GM18498 (cell line): ENCODE measurements around the gene TK1.

Experiments
- ATAC-seq: cut with Tn5 transposase; IDR thresholded peaks from one replicate; pipeline ENCODE4 v1.9.1; 2021; ENCODE audit warnings: mild to moderate bottlenecking, moderate library complexity; ENCODE audit not compliant: unreplicated experiment

Gene TK1

DNA sequence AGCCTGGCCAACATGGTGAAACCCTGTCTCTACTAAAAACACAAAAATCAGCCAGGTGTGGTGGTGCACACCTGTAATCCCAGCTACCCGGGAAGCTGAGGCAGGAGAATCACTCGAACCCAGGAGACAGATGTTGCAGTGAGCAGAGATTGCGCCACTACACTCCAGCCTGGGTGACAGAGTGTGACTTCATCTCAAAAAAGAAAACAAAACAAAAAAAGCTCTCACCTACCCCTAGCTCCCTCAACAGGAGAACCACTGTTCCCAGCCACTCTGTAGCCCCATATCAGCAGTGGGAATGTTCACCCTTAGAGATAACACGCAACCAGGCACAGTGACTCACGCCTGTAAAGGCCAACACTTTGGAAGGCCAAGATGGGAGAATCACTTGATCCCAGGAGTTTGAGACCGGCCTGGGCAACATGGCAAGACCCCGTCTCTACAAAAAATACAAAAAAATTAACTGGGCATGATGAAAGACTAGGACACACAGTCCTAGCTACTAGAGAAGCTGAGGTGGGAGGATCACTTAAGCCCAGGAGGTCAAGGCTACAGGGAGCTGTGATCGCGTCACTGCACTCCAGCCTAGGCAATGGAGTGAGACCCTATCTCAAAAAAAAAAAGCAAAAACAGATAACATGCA lies 50.9 kb downstream of the TK1 start:
- ATAC-seq = no peak

DNA sequence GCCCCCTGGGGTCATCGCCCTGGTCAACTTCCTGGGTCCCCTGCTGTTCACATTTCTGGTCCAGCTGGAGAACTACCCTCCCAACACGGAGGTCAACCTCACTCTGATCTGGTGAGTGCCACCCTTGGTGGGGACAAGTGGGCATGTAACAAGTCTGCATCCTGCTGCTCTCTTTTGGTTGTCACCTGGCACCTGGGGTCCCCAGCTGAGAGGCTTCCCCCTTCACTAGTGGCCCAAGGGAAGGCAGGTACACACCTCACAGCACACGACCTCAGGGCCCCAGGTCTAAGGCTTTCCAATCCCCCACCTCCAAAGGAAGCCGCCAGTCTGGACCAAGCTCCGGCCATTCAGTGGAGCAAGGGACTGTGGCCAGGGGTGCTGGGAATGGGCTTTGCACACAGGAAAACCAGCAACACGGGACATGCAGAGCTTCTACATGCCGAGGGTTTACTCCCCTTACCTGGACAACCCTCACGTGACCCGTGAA lies 51.9 kb downstream of the TK1 start:
- ATAC-seq = no peak

DNA sequence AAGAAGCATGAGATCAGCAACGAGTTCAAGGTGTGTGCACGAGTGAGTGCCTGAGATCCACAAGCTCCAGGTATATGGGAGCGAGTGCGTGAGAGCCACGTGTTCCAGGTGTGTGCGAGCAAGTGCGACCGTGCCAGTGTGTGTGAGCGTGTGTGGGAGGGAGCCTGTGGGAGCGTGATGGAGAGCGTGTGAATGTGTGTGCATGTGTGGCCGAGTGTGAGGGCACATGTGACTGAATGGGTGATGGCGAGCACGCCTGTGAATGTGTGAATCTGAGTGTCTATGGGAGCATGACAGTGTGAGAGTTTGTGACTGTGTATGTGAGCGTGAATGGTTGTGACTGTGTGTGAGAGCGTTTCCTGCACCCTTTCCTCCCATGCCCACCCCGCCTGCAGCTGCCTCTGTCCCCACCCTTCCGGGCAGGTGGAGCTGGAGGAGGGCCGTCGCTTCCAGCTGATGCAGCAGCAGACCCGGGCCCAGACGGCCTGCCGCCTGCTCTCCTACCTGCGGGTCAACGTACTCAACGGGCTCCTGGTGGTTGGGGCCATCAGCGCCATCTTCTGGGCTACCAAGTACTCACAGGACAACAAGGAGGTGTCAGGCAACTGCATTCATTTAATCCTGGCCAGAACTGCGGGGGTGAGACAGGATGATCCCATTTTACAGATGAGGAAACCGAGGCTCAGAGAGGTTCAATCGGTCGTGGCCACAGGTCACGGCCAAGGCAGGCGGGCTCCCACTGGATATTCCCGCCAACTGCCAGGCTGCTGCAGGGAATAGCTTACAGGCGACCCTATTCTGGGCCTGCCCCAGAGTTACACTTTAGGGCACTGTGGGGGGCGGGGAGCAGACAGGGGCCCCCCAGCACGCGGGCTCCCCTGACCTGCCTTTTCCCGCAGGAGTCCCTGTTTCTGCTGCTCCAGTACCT lies 52.6 kb downstream of the TK1 start:
- ATAC-seq = no peak

DNA sequence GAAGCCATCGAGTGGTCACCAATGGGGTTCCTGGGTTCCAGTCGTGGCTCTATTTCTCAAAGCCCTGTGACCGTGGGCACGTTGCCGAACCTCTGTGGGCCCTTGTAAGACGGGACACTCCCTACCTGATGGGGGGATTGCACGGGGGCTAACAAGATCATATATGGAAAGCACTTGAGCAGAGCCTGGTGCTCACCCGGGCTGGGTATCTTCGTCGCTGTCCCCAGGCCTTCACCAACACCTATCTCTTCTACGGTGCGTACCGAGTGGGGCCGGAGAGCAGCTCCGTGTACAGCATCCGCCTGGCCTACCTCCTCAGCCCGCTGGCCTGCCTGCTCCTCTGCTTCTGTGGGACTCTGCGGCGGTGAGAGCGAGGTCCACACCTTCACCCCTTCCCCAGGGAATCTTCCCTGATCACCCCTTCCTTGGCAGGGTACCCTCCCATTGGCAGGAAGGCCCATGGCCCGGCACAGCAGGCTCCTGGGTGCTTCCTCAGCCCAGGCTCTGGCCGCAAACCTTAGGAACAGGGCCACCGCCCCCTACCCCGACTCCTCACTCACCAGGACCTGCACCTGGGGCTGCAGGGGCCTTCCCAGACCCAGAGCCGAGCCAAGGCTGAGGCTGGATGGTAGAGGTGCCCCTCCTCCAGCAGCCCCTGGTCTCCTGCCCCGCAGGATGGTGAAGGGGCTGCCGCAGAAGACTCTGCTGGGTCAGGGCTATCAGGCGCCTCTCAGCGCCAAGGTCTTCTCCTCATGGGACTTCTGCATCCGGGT lies 53.5 kb downstream of the TK1 start:
- no peak for ATAC-seq

DNA sequence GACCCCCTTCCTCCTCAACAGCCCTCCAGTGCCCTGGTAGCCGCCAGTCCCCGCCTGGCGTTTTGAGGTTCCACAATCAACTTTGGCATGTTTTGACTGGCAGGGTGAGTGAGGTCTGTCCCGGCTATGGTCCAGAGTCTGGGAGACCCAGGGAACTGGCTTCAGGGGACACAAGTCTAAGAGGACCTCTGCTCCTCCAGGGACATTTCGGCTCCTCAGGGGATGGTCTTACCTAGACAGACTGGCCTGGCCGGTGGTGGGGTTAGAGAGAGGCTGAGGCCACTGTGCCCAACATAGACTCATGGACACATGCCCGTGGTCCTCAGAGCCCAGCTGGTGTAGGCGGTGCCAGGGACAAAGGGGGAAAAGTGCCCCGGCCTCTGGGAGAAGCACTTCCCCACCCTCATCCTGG lies 54.1 kb downstream of the TK1 start:
- no peak for ATAC-seq

DNA sequence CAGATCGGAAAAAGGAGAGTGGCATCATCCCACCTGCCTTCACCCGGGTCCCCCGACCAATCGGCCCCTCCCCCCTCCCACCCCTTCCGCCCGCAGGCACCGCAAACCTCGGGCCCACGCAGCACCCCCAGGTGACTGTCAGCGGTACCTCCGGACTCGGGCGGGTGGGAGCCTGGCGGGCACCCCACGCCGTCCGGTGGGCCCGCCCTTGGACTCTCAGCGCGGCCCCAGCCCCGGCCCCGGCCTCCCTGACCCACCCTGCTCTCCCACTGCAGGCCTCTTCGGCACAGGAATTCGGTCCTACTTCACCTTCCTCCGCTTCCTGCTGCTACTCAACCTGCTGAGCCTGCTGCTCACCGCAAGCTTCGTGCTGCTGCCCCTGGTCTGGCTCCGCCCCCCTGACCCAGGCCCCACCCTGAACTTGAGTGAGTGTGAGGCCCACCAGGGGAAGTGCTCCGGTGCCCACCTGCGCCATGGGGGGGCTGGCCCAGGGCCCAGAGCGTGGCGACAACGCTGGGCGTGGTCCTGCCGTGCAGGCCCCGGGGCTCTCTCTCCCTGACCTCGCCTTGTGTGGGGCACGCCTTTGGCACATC lies 54.7 kb downstream of the TK1 start:
- no peak for ATAC-seq

DNA sequence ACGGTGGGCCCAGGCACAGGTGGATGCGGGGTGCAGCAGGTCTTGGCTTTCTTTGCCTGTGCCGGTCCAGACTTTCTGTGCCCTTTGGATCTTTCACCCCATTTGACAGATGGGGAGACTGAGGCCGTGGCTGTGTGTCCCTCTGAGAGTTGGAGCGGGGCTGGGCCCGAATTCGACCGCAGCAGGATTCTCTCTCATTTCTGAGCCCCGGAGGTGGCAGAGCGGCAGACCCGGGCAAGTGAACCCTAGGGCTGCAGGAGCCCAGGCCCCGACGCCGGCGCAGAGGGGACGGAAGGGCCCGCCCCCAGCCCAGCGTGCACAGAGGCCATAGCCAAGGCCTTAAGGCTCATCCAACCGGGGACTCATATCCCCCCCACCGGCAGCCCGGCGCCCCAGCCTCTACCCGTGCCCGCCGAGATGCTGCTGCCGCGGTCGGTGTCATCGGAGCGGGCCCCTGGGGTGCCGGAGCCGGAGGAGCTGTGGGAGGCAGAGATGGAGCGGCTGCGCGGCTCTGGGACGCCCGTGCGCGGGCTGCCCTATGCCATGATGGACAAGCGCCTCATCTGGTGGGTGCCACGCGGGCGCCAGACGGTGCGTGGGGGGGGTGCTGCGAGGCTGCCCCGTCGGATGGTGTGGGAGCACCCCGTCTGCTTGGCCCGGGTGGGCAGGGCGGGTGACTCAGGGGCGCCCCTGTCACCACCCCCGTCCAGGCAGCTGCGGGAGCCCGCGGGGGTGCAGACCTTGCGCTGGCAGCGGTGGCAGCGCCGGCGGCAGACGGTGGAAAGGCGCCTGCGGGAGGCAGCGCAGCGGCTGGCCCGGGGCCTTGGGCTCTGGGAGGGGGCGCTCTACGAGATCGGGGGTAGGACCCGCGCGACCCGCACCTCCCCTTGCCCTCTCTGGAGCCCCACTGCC lies 55.4 kb downstream of the TK1 start:
- ATAC-seq = no peak

DNA sequence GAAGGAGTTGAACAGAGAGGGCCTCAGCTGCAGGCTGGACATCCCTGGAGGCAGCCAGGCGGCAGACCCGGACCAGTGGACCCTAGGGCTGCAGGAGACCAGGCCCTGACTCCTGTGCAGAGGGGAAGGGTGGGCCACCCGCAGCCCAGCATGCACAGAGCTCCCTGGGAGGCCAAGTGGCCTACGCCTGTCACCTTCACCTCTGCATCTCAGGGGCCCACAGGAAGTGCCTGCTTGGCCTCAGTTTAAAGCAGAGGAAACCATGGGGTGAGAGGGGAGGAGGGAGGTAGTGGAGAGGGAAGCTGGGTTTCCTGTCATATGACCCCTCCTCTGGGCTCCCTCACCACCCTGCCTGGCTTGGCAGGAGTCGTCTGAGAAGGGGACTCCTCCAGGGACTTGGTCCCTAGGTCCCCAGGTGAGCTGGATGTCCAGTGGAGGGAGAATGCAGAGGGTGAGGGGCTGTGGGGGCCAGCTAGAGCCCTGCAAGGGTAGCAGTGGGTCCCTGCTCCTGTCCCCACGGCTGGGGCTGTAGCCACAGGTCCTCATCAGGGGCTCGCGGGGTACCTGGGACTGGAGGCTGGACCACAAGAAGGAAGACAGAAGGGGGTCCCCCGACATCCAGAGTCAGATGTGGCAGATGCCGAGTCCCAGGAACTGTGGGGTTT lies 56.3 kb downstream of the TK1 start, which contains the start of gene TMC8:
Gene TMC8 (plus strand): TSS at position 335 of the 665 bp plus-strand sequence. CDS start 818 bp downstream, outside the sequence.
- peak; percentile 23 for ATAC-seq

DNA sequence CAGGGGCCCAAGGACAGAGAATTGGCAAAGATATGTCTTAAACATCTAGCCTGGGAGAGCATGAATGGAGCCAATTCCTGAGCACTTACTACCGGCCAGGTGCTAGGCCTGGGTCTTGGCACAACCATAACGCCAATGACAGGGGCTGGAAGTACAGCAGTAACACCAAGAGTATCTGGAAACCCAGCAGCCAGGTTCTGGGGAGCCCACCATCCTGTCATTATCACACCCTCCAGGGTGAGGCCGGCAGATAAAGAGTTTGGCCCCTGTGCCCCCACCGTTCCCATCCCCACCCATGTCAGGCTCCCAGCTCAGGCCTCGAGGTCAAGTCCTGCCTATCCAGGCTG lies 56.8 kb downstream of the TK1 start:
- ATAC-seq = no peak

DNA sequence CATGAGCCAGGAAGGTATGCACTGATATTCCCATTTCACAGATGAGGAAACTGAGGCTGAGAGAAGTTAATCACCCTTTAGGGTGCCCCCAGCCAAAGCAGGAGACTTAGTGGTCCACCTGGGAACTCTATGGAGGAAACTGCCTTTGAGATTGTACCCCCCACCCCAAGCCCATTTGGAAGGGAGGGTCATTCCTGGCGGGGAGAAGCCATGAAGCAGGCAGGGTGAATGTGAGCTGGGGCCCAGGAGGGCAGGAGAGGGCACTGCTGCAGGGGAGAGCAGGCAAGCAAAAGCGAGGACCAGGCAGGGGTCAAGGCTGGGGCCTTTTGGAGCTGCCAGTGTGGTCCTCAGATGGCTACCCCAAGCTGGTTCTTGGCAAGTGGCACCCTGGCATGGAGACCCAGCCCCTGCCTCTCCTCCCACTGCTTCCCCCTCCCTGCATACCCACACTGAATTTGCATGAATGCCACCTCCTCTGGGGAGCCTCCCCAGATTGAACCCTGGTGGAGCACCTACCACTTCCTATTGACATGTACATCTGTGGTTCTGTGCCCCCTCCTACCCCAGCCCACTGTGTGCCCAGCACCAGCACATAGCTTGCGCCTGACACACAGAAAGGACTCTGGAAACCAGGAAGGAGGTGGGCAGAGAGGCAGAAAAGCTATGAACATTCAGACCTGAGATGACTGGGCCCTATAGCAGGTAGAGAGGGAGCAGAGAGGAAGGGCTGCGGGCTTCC lies 57.3 kb downstream of the TK1 start:
- ATAC-seq = no peak

DNA sequence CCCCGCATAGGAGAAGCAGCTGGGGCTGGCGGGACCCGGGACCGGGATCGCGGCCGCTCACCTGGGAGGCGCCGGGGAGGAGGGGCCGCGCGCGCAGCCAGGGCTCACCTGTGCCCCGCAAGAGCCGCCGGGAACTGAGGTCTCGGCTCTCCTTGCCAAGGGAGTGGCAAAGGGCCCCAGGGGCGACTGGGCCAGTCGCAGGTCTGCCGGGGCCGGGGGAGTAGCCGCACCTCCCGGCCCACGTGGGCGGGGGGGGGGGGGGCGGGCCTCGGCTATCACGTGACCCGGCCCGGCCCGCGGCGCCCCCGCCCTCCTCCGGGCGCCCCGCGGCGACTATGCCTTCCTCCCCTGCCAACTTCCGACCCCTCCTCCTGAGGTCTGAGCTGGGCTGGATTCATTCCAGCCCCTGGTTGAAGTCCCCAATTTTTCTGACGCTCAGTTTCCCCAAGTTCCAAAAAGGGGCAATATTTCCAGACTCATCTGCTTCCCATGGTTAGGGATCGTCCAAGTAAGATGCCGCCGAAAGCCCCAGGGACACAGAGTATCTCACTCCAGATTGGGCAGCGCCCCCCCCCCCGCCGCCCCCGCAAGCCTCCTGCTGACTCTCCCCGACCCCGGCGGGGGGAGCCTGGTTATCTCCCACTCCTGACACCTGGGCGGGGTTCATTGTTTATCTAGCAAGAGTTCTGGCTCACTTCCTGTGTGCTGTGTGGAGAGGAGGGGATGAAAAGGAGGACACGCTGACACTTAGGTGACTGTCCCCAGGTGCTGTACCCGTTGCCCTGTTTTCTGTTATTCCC lies 58.1 kb downstream of the TK1 start, which contains the start of gene TMC6:
Gene TMC6 (minus strand): TSS at position 205 of the 800 bp plus-strand sequence. CDS start 1,923 bp downstream, outside the sequence.
- ATAC-seq = no peak

DNA sequence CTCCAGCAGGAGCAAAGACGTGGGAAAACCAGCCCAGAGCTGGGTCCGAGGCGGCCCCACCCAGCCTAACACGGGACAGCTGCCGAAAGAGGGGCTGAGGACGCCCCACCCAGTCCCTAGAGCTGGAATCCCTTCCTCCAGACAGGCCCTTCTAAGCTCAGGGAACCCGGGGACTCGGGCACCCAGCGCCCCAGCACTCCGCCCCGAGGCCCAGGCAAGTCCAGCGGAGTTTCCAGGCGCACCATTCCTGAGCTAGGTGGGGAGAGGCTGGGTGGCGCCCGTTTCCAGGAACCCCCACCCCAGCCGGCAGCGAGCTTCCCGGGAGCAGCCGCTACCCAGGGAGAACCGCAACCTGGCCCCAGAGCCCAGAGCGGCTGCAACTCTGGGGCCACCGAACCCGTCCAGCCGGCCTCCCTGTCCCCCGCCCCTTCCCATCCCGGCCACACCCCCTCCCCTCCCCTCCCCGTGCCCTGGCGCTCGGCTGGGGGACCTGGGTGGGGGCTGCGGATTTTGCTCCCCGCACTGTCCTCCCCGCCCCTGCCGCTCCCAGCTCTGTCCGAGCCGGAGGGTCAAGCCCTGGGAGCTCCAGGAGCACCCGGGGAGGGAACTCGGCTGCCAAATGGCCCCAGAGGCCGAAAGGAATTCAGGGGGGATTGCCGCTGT lies 58.8 kb downstream of the TK1 start:
- no peak for ATAC-seq

DNA sequence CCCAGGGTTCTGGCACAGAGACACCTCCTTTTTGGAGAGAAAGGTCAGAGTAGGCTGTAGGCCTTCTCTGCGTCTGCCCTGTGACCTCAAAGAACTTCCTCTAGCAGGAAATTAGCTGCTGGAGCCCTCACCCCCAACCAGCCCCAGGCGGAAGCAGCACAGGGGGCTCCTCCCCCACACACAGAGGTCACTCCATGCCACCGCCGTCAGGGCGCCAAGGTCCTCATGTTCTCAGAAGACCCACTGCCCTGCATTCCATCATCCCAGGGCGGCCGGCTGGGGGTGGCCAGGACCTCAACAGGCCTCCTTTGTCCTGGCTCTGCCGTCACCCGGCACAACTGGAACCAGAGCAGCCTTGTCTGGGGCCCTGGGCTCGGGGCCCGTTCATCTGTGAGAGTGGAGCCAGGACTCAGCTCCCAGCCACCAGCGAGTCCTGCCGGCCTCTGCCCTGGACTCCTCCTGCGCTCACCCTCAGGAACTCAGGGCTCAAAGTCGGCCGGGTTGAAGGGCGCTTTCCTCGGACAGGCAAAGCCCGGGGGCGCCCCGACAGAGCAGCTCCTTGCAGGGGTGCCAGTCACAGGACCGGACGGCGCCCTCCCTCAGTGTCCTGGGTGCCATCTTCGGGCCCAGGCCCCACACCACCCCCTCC lies 59.5 kb downstream of the TK1 start:
- ATAC-seq = no peak

DNA sequence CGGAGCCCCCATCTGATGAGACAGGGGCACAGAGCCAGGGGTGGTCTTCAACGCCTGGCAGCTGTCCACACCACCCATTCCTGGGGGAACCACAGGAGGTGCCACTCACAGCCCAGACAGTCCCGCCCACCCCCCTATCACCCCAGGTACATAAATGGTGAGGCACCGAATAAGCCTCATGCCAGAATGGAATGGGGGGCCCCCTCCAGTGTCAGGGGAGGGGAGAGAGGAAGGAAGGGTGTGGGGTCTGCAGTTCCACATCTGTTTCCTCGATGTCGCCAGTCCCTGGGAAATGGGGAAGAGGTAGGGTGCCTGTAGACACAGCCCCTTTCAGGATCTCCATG lies 60.0 kb downstream of the TK1 start:
- no peak for ATAC-seq

DNA sequence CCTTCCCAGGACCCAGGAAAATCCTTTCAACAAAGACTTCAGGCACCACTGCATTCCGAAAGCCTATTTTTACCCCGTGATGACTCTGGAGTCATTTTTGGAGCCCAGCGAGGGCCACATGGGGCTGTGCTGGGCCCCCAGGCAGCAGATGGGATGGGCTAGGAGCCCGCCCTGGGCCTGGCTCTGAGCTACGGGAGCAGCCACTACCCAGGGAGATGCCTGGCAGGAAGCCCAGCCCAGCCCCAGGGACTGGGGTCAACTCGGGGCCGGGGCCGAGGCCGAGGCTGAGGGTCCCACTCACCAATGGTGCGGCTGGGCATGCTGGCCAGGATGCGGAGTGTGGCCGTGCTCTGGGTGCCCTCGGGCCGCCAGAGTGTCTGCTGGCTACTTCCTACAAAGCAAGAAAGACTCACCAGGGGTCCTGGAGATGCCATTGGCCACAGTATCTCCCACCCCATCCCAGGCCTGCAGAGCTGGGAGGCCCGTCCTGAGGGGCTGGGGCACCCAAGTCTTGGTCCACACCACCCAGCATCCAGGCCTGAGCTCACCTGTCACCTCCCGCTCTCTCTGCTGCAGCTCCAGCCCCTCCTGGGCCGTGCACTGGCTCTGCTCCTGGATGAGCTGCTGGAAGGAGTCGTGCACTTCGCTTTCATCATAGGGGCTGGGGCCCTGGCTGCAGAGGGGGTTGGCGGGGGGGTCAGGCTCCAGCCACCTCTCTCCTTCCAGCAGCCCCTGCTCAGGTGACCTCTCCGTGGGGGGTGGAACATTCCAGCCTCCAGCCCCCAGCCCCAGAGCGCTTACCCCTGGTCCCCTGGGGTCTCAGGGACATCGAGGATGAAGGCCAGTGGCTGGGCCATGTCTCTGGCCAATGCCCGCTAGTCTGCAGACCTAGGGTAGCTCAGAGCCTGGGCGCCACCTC lies 60.6 kb downstream of the TK1 start:
- no peak for ATAC-seq
